Vagina (tissue), 1 donor: ENCODE data around the gene PPP4R3A. TPM values are rescaled to one million over a fixed set of nuclear protein-coding genes. Genes with fewer than 3 reads are reported as not detected.

Experiments
- small RNA-seq: library from RNA; depleted of rRNA; stranded (forward); fragments of <200 nt; gene quantifications from one replicate; pipeline ENCODE3, GENCODE V24; 2016
- total RNA-seq: library from RNA; depleted of rRNA; stranded (reverse); fragments of >200 nt; gene quantifications from one replicate; pipeline ENCODE4 v1.2.3, GENCODE V29; 2016

The PPP4R3A gene
- total RNA-seq, 1 donor from 2014 or later: 61.6 TPM

Small RNA genes lying within 50 kb of the gene (small RNA-seq; reads per million reads assigned to genes)
- gene AL133373.1: not detected

Other genes starting within 250 kb of the PPP4R3A start
- 42.2 TPM for gene CCDC88C, start 92.5 kb downstream of the PPP4R3A start, total RNA-seq
- gene CATSPERB, start 221.8 kb upstream of the PPP4R3A start, total RNA-seq: 5.2 TPM